CD4-positive, alpha-beta T cell treated with Interleukin-17A for 1 hour (primary cell): Measurements from ENCODE around the gene ZDHHC12.
A peak's percentile ranks its signal among the peaks of the same experiment; 100 is the strongest.

Source experiments
- DNase-seq: peaks from one replicate; pipeline ENCODE4 v3.0.0-alpha.2; 2020

ZDHHC12 gene

DNA sequence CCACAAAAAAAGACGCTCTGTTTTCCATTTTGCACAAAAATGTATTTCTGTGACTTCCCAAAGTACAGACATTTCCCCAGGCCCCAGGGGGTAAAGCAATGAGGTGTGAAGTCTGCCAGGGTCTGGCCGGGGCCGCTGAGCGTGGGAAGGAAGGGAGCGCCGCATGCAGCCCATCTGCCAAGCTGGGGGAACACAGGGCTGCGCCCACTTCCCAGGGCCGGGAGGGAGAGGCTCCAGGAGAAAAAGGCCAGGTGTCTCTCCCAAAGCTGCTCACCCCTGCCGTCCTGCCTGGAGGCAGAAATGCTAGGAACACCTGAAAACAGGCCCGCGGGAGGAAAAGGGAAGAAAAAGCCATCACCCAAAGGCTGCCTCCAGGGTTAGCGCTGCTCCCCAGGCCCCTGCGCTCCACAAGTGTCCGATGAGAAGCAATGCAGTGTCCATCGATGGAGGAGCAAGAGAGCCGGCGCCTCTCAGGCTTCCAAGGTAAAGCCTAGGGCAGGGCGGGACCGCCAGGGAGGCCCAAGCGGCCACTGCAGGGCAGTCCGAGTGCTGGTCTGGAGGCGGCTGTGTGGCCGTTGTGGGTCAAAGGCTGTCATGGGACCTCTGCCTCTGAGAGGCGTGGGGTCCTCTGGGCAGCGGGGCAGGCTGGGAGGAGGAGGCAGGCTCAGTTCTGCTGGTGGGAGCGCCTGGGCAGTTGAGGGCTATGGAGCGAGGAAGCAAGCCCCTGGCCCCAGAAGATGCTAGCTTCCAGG is 6.0 kb upstream of the ZDHHC12 start:
- DNase-seq, result no peak

DNA sequence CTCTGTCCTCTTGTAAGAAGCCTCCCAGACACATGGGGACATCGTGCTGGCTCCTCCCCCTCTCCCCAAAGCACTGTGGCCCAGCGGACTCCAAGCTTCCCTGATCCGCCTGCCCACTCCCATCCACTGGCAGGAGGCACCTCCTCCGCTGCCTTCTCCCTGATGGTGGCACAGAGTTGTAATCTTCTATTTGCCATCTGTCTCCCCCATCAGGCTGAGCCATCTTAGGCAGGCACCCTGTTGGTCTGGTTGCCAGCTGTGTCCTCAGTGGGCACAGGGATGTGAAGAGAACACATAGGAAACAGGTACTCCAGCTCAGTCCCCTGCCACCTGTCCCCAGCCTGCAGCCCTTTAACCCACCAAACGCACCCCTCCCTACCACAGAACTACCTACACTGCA is 5.4 kb upstream of the ZDHHC12 start:
- DNase-seq, result no peak

DNA sequence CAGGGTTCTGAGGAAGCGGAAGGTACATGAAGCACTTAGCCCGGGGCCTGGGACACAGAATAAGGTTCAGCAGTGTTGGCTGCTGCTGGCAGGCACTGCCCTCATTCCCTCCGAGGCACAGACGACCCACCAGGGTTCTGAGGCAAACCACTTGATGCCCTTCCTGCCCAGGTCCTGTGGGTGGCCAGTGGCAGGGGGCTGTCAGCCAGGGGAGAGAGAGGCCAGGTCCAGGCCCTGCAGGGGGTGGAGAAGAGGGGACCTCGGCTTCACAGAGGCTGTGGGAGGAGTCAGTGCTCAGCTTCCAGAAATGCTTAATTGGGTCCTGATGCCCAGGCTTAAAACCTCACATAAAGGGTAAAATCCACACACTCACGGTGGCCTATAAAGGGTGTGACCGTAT is 4.4 kb upstream of the ZDHHC12 start:
- DNase-seq, result no peak

DNA sequence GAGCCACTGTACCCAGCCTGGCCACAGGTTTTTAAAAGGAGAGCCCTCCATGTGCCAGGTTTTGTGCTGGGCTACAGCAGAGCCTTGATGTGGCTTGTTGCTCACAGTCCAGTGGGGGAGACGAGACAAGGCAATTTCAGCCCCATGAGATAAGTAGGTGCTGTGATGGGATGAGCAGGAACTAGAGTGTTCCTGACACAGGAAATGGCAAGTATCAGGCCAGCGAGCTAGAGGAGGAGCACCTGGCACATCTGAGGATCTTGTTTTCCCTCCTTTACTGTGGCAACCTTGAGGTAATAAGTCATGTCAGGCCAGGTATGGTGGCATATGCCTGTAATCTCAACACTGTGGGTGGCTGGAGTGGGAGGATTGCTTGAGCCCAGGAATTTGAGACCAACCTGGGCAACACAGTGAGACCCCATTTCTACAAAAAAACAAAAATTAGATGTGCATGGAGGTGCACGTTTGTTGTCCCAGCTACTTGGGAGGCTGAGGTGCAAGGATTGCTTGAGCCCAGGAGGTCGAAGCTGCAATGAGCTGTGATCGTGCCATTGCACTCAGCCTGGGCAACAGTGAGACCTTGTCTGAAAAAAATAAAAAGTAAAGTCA is 3.8 kb upstream of the ZDHHC12 start:
- no peak for DNase-seq

DNA sequence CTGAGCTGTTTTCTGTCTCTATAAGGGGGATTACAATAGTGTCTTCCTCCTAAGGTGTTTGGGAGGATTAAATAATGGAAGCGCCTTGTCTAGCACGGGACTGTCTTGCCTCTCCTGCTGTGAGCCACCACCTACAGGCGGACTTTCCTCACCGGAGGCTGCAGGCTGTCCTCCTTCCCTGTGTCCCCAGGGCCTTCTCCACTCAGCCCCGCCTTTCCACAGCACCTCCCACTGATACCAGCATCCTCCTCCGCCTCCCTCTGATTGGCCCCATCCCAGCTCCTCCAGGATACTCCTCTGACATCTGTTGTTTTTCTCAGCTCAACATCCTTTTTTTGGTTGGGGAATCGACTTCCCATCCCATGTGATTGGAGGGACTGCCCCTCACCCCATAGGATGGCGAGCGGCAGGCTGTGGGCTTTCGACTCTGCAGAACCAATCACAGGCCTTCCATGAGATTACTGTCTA is 851 bp upstream of the ZDHHC12 start:
- DNase-seq, result peak; percentile 58

DNA sequence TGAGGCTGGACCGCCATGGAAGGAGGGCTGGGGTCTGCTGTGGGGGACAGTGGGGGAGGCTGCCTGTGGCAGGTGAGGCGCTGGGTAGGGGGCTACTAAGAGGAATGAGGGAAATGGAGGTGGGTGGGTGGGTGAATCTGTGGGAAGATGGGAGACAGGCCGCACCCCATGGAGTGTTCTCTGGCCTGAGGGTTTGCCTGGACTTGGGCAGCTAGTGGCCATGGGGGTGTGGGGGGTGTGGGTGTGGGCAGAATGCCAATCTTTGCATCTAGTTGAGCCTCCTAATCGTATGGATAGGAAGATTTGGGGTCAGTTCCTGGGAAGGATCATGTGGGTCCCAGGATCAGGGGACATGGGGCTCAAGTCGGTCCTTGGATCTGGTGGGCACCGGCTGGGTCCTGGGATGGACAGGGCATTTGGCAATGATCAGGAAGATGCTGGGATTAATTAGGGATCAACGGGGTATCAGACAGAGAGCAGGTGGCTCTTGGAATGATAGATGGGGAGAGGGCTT is 518 bp downstream of the ZDHHC12 start:
- DNase-seq, result no peak

DNA sequence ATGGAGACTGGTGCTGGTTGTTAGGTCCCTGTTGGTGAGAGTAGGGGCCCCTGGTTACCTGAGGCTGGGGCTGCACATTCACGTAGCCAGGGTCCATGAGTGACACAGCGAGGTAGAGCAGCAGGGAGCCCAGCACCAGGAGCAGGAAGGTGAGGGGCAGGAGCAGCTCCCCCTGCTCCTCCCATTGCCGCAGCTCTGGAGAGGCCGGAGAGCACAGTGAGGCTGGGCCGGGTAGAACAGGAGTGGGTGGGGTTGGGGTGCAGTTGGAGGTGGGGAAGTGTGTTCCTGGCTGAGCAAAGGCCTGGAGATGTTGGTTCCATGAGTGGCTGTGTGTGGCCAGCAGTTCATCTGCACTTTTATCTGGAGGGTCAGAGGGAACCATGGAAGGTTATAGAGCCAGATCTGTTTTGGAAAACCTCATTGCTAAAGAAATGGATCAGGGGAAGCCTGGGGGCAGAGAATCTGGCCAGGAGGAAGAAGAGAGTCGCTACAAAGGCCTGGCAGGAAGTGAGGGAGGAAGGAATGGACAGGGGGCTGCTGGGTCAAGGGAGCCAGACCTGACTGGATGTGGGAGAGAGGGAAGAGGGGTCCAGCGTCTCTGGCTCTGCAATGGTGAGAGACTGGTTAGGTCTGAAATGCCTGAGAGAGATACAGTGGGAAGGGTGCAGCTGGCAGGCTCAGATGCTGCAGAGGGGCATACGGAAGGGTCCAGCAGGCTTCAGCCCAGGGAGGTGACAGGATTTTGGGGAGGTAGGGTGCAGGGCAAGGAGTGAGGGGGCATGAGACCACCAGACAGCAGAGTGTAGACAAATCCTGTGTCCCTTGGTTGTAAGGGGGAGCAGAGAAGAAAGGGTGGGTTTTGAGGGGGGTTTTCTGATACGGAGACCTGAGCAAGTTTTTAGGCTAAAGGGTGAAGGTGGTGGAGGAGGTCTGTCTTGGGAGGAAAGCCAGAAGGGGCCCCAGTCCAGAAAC is 1.3 kb downstream of the ZDHHC12 start:
- no peak for DNase-seq

DNA sequence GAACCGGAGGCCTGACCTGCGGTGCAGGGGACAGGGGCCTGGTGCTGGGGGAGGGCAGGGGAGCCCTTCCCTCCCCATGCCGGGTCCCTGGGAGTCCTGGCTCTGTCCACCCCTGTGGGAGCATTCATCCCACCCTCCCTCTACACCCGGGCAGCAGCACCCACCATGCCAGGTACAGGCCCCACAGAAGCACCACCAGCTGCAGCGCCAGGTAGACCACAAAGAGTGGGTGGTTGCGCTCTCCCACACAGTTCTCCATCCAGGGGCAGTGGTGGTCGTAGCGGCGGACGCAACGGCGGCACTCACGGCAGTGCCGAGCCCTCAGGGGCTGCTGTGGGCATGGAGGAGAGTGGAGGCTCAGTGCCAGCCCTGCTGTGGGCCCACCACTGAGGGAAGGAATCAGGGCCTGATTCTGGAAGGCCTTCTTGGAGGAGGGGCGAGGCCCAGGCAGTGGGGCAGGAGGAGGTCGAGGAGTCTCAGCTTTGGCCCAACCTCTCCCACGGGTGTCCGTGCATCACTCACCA is 2.4 kb downstream of the ZDHHC12 start:
- no peak for DNase-seq

DNA sequence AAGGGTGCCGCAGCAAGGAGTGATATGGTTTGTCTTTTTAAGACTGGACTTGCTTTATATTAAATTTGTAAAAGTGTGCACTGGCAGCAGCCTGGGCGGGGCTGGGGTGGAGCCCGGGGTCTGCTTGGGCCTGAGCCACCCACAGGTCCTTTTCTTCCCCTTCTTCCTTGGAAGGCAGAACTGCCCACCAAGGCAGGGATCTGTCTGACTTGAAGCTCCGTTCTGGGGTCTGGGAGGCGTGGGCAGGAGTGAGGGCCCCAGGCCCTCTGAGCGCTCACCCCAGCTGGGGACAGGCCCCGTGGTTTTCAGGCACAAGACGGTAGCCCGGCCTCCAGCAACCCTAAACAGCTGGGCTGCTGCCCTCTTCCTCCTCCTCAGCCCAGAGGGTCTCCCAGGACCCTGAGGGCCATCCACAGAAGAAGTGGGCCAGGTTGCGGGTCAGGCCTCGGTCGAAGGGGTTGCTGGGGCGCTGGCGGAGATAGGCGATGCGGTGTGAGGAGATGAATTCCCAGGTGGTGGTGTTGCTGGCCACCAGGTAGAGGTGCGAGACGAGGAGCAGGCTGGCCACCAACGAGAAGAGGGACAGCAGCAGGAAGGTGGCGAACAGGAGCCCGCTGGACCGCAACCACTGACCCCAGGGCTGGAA is 3.0 kb downstream of the ZDHHC12 start:
- DNase-seq, result no peak

DNA sequence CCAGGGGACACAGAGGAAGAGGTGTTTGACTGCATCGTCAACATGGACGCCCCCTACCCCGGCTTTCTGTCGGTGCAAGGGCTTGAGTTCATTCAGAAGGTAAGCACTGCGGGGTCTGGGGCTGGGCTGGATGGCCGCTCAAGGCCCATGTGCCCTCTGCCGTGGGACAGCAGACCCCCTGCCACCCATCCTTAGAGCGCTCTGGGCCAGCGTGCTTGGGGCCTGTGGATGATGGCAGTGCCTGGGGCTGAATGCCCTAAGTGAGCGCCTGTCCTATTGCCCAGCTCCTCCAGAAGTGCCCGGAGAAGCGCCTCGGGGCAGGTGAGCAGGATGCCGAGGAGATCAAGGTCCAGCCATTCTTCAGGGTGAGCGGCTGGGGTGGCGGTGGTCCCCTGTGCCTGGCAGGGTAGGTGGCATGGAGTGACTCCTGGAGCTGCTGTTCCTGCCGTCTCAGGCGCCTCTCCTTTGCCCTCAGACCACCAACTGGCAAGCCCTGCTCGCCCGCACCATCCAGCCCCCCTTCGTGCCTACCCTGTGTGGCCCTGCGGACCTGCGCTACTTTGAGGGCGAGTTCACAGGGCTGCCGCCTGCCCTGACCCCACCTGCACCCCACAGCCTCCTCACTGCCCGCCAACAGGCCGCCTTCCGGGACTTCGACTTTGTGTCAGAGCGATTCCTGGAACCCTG is 3.9 kb downstream of the ZDHHC12 start:
- no peak for DNase-seq

DNA sequence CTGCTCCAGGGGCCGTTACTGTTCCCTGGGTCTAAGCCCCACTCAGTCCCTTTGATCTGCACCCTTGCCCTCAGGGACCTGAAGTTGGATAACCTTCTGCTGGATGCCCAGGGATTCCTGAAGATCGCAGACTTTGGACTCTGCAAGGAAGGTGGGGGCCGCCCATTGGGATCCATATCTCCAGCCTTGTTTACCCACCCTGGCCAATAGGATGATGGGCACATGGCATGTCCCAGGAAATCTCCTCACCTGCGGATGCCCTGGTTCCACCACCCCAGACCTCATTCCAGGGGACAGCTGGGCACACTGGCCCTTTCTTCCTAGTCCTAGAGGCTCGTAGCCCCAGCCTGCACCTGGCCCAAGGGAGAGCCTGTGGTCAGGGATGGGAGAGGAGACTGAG is 5.5 kb downstream of the ZDHHC12 start:
- DNase-seq, result no peak

DNA sequence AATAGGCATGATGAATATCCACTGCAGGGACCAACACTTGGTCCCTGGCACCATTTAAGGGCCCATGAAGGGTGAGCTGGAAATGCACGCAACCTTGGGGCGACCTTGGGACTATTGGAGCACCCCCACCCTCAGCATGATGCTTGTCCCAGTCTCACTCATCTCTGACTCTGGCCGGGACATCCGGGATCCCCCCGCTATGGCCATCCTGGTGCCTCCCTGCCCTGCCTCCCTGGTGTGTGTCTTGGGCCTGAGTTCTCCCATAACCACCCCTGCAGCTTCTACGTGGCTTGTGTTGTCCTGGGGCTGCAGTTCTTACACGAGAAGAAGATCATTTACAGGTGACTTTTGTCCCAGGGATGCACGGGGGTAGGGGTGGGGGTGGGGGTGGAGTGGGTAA is 5.9 kb downstream of the ZDHHC12 start:
- DNase-seq, result no peak

DNA sequence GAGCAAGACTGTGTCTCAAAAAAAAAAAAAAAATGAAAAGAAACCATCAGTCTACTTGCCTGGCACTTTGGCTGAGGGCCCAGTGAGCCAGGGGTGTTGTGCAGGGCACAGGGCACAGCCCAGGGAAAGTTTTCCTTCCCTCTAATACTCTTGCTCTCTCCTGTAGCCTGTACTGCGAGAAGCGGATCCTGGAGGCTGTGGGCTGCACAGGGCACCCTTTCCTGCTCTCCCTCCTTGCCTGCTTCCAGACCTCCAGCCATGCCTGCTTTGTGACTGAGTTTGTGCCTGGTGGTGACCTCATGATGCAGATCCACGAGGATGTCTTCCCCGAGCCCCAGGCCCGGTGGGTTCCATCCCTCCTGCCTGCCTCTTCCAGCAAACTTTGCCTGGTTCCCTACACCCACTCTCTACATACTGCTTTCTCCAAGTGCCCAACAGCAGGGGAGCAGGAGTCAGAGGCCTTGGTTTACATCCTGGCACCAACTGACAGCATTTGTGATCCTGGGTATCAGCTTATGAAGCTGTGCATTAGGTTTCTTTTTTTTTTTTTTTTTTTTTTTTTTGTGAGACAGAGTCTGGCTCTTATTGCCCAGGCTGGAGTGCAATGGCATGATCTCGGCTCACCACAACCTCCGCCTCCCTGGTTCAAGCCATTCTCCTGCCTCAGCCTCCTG is 7.2 kb downstream of the ZDHHC12 start:
- DNase-seq, result no peak

DNA sequence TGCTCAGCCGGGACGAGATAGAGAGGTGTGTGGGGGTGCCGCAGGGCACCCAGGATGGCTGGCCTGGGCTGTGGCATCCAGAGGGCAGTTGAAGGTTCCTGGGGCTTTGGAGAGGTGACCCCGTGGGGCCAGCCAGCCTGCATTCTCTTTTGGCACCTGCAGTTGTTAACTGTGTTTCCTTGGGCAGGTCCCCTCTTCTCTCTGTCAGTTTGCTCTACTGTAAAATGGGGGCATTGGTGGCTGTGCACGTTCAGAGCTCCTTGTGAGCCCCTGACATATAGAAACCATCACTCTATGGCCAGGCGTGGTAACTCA is 8.5 kb downstream of the ZDHHC12 start:
- no peak for DNase-seq

DNA sequence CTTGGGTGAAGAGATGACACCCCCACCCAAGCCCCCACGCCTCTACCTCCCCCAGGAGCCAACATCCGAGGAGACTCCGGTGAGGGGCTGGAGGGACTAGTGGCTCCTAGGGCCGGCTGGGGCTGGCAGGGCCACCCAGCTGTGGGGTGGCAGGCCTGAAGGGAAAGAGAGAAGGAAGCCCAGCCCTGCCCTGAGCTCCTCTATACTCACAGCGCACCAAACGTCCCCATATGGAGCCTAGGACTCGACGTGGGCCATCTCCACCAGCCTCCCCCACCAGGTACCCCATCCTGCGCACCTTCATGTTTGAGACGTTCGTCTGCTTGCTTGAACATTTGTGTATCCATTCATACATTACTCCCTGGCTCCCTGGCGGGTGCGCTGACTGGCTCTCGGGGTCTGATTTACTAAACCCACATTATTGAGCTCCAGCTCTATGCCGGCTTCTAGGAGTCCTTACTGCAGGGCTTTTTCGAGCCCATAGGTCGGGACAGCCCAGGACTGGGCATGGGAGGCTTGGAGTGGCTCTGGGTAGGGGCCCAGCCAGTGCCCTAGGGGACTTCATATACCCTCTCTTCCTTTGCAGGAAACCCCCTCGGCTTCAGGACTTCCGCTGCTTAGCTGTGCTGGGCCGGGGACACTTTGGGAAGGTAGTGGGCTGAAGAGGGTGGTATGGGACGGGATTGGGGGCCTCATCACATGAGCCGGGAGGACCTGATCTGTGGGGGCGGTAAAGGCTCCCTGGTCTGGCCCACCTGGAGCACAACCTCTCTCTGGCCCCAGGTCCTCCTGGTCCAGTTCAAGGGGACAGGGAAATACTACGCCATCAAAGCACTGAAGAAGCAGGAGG is 9.1 kb downstream of the ZDHHC12 start:
- DNase-seq, result no peak

DNA sequence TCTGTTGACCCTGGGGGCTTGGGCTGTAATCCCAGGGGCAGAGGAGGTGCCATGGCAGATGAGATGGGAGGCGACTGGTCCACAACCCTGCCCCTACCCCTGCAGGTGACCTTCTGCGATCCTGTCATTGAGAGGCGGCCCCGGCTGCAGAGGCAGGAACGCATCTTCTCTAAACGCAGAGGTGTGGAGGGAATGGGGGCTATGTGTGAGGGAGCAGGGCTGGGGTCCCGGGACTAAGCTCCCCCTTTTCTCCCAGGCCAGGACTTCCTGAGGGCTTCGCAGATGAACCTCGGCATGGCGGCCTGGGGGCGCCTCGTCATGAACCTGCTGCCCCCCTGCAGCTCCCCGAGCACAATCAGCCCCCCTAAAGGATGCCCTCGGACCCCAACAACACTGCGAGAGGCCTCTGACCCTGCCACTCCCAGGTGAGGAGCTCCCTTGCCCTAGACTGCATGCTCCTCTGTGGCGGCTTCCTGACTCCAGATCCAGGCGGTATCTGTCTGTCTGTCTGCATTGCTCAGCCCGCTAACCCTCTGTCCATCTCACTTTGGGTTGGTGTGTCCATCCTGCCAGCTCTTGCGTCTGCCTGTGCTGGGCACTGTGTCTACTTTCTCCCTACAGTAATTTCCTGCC is 9.9 kb downstream of the ZDHHC12 start:
- no peak for DNase-seq

DNA sequence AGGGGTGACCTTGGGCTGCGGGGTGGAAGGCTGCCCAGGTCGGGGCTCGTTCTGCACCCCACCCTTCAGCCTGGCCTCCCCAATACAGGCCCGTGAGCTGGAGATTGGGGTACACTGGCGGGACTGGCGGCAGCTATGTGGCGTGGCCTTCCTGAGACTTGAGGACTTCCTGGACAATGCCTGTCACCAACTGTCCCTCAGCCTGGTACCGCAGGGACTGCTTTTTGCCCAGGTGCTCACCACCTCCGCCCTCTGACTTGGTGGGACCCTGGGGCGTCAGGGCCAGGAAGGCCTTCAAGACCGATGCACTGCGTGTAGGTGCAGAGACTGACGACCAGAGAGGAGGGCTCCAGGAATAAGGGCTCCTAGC is 10.5 kb downstream of the ZDHHC12 start:
- DNase-seq, result no peak

DNA sequence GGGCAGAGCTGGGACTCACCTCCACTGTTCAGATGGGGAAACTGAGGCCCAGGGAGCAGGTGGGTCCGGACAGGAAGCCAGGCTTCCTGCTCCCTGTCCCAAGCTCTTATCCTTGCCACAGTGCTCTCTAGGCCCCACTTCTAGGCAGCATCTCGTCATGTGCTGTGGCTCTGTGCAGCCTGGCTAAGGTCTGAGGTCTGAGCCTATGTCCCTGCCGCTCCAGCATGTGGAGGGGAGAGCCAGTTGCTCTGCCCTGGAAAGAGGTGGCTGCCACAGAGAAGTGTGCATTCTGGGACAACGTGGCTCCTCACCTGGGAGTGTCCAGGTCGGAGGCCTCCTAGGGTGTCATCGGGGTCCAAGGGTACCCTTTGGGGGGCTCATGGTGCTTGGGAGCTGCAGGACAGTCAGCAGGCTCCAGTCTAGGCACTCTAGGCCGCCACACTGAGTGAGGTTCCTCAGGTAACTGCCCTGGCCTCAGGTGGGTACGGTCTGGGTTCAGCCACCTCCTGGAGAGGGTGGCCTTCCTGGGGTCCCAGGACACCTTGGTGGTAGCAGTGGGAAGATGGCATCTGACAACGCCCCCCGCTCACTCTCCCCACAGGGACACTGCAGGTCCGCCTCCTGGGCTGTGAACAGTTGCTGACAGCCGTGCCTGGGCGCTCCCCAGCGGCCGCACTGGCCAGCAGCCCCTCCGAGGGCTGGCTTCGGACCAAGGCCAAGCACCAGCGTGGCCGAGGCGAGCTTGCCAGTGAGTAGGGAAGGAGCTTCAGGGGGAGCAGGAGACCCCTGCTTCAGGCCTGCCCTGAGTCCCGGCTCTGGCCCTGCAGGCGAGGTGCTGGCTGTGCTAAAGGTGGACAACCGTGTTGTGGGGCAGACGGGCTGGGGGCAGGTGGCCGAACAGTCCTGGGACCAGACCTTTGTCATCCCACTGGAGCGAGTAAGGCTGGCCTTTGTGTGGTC is 11.2 kb downstream of the ZDHHC12 start:
- DNase-seq, result no peak

DNA sequence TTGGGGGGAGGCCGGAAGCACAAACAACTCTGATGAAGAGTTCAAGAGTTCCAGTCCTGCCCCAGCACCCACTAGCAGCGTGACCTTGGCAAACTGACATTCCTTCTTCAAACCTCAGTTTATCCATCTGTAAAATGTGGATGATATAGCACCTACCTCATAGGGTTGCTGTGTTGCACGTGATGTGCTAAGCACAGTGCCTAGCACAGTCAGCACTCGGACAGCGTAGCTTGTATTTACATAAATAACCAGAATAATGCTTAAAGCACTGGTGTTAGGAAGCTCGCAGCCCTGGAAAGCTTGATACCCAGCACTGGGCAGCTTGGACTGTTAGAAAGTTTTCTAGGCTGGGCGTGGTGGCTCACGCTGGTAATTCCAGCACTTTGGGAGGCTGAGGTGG is 16.5 kb downstream of the ZDHHC12 start:
- no peak for DNase-seq
